Glutamatergic neuron (in vitro differentiated cells): Measurements from ENCODE around the gene HOXB6. TPM values are rescaled to one million over a fixed set of nuclear protein-coding genes. Genes with fewer than 3 reads are reported as not detected.

ENCODE experiments used
- DNase-seq: peaks from one replicate; pipeline ENCODE4 v3.0.0; 2022
- H3K27ac Mint-ChIP-seq: one replicate; pipeline ENCODE4 v1.8.0; 2020; ENCODE audit warnings: mild to moderate bottlenecking, mixed read lengths, inconsistent platforms; ENCODE audit not compliant: unreplicated experiment
- H3K27me3 Mint-ChIP-seq: one replicate; pipeline ENCODE4 v1.8.0; 2020; ENCODE audit warnings: mild to moderate bottlenecking, moderate library complexity, mixed read lengths, inconsistent platforms; ENCODE audit not compliant: unreplicated experiment
- H3K36me3 Mint-ChIP-seq: one replicate; pipeline ENCODE4 v1.8.0; 2020; ENCODE audit warnings: mild to moderate bottlenecking, mixed read lengths, inconsistent platforms; ENCODE audit not compliant: unreplicated experiment
- H3K4me1 Mint-ChIP-seq: one replicate; pipeline ENCODE4 v1.8.0; 2020; ENCODE audit warnings: mild to moderate bottlenecking, low read depth, mixed read lengths, inconsistent platforms; ENCODE audit not compliant: unreplicated experiment
- H3K4me3 Mint-ChIP-seq: one replicate; pipeline ENCODE4 v1.8.0; 2020; ENCODE audit warnings: mild to moderate bottlenecking, mixed read lengths, inconsistent platforms; ENCODE audit not compliant: unreplicated experiment
- H3K9me3 Mint-ChIP-seq: one replicate; pipeline ENCODE4 v1.8.0; 2020; ENCODE audit warnings: mild to moderate bottlenecking, moderate library complexity, mixed read lengths, inconsistent platforms; ENCODE audit not compliant: unreplicated experiment
- total RNA-seq: library from RNA; stranded (reverse); fragmentation: NEBNext Ultra II Directional; extraction: Animal tissue kit (Norgen Biotek cat#: 25700); gene quantifications from one replicate; pipeline ENCODE4 v1.2.1, GENCODE V29; 2021; ENCODE audit not compliant: unreplicated experiment
- TF ChIP-seq, protein P1 (sequence below): fragments of 200-600 bp; sonication (generic); IDR thresholded peaks from one replicate; pipeline ENCODE4 v1.5.0; 2021; ENCODE audit not compliant: partially characterized antibody, unreplicated experiment

Gene HOXB6
- total RNA-seq, 1 donor from 2014 or later = not detected

DNA sequence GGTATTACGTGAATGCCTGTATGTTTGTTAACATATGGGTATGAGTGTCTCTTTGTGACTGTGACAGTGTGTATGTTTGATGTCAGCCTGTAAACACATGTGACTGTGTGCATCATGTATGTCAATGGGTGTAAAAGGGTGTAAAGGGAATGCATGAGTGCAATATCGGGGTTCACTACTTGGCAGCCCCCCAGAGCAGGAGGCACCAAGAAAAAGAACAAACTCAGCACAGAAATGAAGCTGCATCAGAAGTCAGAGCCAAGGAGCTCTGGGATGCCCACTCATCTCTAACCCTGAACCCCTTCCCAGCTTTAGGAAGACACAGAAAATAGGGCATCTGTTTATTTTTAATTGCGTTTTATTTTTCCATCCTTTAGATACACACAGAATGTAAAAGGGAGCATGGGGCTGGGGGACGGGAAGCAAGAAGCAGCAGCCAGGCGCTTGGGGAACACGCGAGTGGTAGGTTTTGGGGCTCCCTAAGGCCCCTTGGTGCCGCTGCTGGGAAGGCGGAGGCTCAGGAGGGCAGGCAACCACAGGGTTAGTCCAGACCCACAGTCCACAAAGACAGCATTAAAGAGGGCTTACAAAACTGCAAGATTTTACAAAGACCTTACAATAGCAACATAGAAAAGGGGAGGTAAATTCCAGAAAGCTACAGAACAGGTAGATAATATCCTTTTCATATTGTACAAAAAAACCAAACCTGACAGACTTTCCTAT lies 2.3 kb upstream of the HOXB6 start:
- DNase-seq = no peak
- H3K9me3 Mint-ChIP-seq = peaks cover 29% of the 10 kb centered on the region
- no peak overlapping the region for H3K27ac Mint-ChIP-seq
- TF ChIP-seq, protein P1, sequence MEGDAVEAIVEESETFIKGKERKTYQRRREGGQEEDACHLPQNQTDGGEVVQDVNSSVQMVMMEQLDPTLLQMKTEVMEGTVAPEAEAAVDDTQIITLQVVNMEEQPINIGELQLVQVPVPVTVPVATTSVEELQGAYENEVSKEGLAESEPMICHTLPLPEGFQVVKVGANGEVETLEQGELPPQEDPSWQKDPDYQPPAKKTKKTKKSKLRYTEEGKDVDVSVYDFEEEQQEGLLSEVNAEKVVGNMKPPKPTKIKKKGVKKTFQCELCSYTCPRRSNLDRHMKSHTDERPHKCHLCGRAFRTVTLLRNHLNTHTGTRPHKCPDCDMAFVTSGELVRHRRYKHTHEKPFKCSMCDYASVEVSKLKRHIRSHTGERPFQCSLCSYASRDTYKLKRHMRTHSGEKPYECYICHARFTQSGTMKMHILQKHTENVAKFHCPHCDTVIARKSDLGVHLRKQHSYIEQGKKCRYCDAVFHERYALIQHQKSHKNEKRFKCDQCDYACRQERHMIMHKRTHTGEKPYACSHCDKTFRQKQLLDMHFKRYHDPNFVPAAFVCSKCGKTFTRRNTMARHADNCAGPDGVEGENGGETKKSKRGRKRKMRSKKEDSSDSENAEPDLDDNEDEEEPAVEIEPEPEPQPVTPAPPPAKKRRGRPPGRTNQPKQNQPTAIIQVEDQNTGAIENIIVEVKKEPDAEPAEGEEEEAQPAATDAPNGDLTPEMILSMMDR = no peak
- H3K36me3 Mint-ChIP-seq = no peaks in the 10 kb centered on the region
- no peaks in the 10 kb centered on the region for H3K4me1 Mint-ChIP-seq
- H3K27me3 Mint-ChIP-seq = peaks cover 53% of the 10 kb centered on the region
- H3K4me3 Mint-ChIP-seq = no peak overlapping the region

DNA sequence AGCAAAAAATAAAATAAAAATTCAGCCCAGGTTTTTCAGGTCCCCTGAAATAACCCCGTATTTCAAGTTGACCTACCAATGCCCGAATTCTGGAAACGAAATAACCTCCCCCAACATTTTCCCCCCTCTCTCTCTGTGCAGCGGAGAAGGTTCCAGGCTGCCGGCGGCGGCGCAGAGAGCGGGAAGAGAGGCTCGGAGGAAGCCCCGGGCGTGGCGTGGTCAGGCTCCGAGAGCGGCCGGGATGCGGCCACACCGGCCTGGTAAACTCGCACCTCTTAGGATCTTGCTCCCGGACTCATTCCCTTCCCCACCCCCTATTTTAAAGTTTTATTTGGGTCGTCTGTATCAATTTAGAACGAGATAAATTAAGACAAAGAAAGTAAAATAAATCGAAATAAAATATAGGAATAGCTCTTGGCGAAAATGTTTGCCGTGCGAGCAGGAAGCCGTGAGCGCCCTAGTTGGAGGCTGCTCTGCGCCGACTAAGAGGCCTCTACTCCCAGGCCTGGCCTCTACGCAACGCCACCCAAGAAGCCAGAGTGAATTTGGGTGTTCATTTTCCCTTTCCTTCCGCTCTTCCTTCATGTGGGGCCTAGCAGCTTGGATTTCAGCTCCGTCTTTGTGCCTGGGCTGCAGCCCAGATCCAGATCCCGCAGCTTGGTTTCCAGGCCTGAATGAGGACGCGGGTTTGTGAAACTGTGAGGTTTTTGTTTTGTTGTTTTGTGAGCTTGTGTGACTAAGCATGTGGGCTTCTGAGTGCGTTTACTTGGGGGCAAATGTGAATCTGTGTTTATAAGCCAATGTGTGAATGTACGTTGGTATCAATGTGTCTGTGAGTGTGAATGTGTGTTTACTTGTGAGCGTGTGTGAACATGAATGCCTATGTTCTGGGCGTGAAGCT lies 1.5 kb upstream of the HOXB6 start:
- Mint-ChIP-seq H3K4me3 (no peak overlapping the region), H3K36me3 (no peaks in the 10 kb centered on the region), H3K27me3 (peaks cover 48% of the 10 kb centered on the region), H3K27ac (no peak overlapping the region), H3K9me3 (peaks cover 29% of the 10 kb centered on the region), H3K4me1 (no peaks in the 10 kb centered on the region)
- TF ChIP-seq, protein P1 = no peak
- no peak for DNase-seq

DNA sequence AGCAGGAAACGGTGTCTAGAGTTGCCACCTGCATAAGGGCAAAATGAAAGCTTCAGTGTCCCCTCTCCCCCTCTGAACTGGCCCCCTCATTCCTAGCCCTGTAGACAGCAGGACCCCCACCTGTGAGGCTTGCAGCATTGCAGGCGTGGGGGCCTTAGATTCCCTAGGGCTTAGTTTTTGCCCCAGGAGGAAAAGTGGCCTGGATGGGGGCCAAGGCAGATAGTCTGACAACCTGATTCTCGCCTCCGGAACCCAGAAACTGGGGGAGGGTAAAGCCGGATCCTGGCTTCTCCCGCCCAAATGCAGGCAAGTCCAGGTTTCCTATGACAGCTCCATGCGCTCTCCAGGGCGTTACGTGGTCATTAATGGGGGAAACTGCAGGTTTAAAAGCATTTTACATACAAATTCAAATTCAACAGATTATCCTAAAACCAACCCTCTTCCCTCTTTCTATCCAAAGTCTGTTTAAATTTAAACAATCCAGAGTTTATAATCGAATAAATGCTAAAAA lies 678 bp upstream of the HOXB6 start:
- DNase-seq = no peak
- TF ChIP-seq, protein P1 = no peak
- Mint-ChIP-seq H3K4me1 (no peaks in the 10 kb centered on the region), H3K9me3 (peaks cover 25% of the 10 kb centered on the region), H3K36me3 (no peaks in the 10 kb centered on the region), H3K4me3 (no peak overlapping the region), H3K27ac (no peak overlapping the region), H3K27me3 (peaks cover 47% of the 10 kb centered on the region)

DNA sequence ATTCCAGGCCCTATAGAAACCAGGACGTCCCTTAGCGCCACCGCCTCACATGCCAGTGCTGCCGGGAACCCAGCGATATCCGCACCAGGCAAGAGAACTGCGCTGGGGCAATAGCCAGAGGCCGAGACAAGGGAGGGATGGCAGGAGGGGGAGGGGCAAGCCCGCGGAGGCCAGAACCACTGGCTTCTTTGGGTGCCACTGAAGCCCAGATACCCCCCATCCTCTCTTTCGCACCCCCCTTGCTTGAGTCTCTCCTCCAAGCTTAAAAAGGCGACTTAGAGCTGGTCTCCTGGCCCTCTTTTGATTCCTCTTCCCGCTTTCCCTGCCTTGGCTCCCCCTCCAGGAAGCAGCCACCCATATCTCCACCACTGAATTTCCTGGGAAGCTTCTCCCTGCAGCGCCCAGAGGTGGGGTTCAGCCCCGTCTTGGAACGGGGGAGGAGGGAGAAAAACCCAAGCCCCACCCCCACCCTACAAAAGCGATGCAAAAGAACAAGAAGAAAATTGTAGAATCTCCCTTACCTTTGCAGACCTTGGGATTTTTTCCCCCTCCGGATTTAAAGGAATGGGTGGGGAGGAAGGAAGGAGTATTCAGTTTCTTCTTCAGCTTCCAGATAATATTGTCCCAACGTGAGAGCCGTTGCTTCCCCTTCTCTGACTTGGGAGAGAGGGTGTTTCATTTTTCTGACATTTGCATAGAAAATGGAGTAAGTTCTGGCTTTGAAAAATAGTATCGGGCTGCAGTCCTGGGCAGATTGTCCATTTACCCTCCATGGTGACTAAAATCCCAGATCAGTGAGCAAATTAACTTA lies 622 bp downstream of the HOXB6 start:
- no peaks in the 10 kb centered on the region for H3K4me1 Mint-ChIP-seq
- peaks cover 55% of the 10 kb centered on the region for H3K27me3 Mint-ChIP-seq
- no peak overlapping the region for H3K4me3 Mint-ChIP-seq
- TF ChIP-seq, protein P1 = no peak
- DNase-seq = no peak
- H3K27ac Mint-ChIP-seq = no peak overlapping the region
- H3K9me3 Mint-ChIP-seq = peaks cover 25% of the 10 kb centered on the region
- H3K36me3 Mint-ChIP-seq = no peaks in the 10 kb centered on the region
